Skeletal muscle satellite cell (primary cell): Measurements from ENCODE around the gene DNAH3.
"Not testable (repeated sequence)": the region's sequence is repeated elsewhere in the genome, so short reads cannot be mapped to it uniquely, and the experiment has no call there.

Source experiments
- H3K27me3 ChIP-seq: 2 replicates; pipeline ENCODE4 v1.7.0; 2013; ENCODE audit warnings: low read length; ENCODE audit not compliant: control insufficient read depth, insufficient read depth
- H3K36me3 ChIP-seq: 2 replicates; pipeline ENCODE4 v1.7.0; 2013; ENCODE audit warnings: mild to moderate bottlenecking, control low read depth, low read length; ENCODE audit not compliant: insufficient read depth
- H3K4me1 ChIP-seq: 2 replicates; pipeline ENCODE4 v1.7.0; 2013; ENCODE audit warnings: low read length; ENCODE audit not compliant: control insufficient read depth, insufficient read depth
- H3K4me2 ChIP-seq: 2 replicates; pipeline ENCODE4 v1.7.0; 2013; ENCODE audit warnings: mild to moderate bottlenecking, low read length
- H3K4me3 ChIP-seq: 2 replicates; pipeline ENCODE4 v1.7.0; 2013; ENCODE audit warnings: low read length
- H3K9ac ChIP-seq: 2 replicates; pipeline ENCODE4 v1.7.0; 2013; ENCODE audit warnings: mild to moderate bottlenecking, low read depth, low read length, moderate library complexity
- H3K9me3 ChIP-seq: replicated peaks from 2 replicates; pipeline ENCODE4 v1.7.0; 2013; ENCODE audit warnings: mild to moderate bottlenecking, control low read depth, low read length

DNAH3 gene

GRCh38 chr16:20946015-20946629 is 204.5 kb downstream of the DNAH3 start:
- no peaks in the 10 kb centered on the region for H3K27me3 ChIP-seq
- no peak overlapping the region for H3K9ac ChIP-seq
- no peaks in the 10 kb centered on the region for H3K9me3 ChIP-seq
- H3K36me3 ChIP-seq: no peaks in the 10 kb centered on the region
- no peak overlapping the region for H3K4me2 ChIP-seq
- no peaks in the 10 kb centered on the region for H3K4me1 ChIP-seq
- H3K4me3 ChIP-seq: no peak overlapping the region

GRCh38 chr16:20945575-20945875 is 205.1 kb downstream of the DNAH3 start:
- H3K9me3 ChIP-seq, H3K4me2 ChIP-seq, H3K27me3 ChIP-seq, H3K9ac ChIP-seq, H3K4me3 ChIP-seq, H3K36me3 ChIP-seq, H3K4me1 ChIP-seq: not testable (repeated sequence)

- Histone ChIP-seq H3K36me3 (no peaks in the 10 kb centered on the region), H3K4me1 (no peaks in the 10 kb centered on the region), H3K9me3 (no peaks in the 10 kb centered on the region), H3K4me3 (no peak overlapping the region), H3K9ac (no peak overlapping the region), H3K4me2 (no peak overlapping the region), H3K27me3 (no peaks in the 10 kb centered on the region)
Measured at GRCh38 chr16:20944861-20945574, 205.6 kb downstream of the DNAH3 start.

GRCh38 chr16:20942256-20942655 is 208.4 kb downstream of the DNAH3 start:
- no peak overlapping the region for H3K4me2 ChIP-seq
- peaks cover 14% of the 10 kb centered on the region for H3K4me1 ChIP-seq
- no peaks in the 10 kb centered on the region for H3K27me3 ChIP-seq
- no peaks in the 10 kb centered on the region for H3K36me3 ChIP-seq
- no peaks in the 10 kb centered on the region for H3K9me3 ChIP-seq
- H3K9ac ChIP-seq: no peak overlapping the region
- no peak overlapping the region for H3K4me3 ChIP-seq

- H3K36me3 ChIP-seq: no peaks in the 10 kb centered on the region
- peaks cover 14% of the 10 kb centered on the region for H3K4me1 ChIP-seq
- no peak overlapping the region for H3K9ac ChIP-seq
- H3K4me3 ChIP-seq: no peak overlapping the region
- no peaks in the 10 kb centered on the region for H3K9me3 ChIP-seq
- H3K4me2 ChIP-seq: no peak overlapping the region
- H3K27me3 ChIP-seq: no peaks in the 10 kb centered on the region
Measured at GRCh38 chr16:20941636-20941926, 209.1 kb downstream of the DNAH3 start.

GRCh38 chr16:20940871-20941635 is 209.6 kb downstream of the DNAH3 start:
- no peaks in the 10 kb centered on the region for H3K9me3 ChIP-seq
- no peak overlapping the region for H3K9ac ChIP-seq
- no peaks in the 10 kb centered on the region for H3K36me3 ChIP-seq
- H3K4me3 ChIP-seq: no peak overlapping the region
- H3K4me1 ChIP-seq: peaks cover 14% of the 10 kb centered on the region
- H3K4me2 ChIP-seq: no peak overlapping the region
- no peaks in the 10 kb centered on the region for H3K27me3 ChIP-seq

GRCh38 chr16:20939611-20940010 is 211.0 kb downstream of the DNAH3 start:
- no peak overlapping the region for H3K9ac ChIP-seq

GRCh38 chr16:20938426-20938825 is 212.2 kb downstream of the DNAH3 start:
- Histone ChIP-seq H3K9ac (no peak overlapping the region), H3K4me2 (peak overlapping the region; percentile 25), H3K4me1 (peaks cover 14% of the 10 kb centered on the region), H3K36me3 (no peaks in the 10 kb centered on the region), H3K27me3 (no peaks in the 10 kb centered on the region), H3K4me3 (no peak overlapping the region), H3K9me3 (no peaks in the 10 kb centered on the region)

More at GRCh38 chr16:20939611-20940010, 211.0 kb downstream of the DNAH3 start:
- H3K36me3 ChIP-seq: no peaks in the 10 kb centered on the region
- H3K4me2 ChIP-seq: no peak overlapping the region
- no peaks in the 10 kb centered on the region for H3K27me3 ChIP-seq
- H3K4me3 ChIP-seq: no peak overlapping the region
- no peaks in the 10 kb centered on the region for H3K9me3 ChIP-seq
- H3K4me1 ChIP-seq: peaks cover 14% of the 10 kb centered on the region

GRCh38 chr16:20937736-20938135 is 212.9 kb downstream of the DNAH3 start:
- H3K27me3 ChIP-seq: no peaks in the 10 kb centered on the region
- H3K4me1 ChIP-seq: peaks cover 14% of the 10 kb centered on the region
- no peaks in the 10 kb centered on the region for H3K36me3 ChIP-seq
- H3K4me3 ChIP-seq: no peak overlapping the region
- no peaks in the 10 kb centered on the region for H3K9me3 ChIP-seq
- H3K9ac ChIP-seq: no peak overlapping the region
- no peak overlapping the region for H3K4me2 ChIP-seq

GRCh38 chr16:20933589-20933988 is 217.1 kb downstream of the DNAH3 start:
- peaks cover 9% of the 10 kb centered on the region for H3K4me1 ChIP-seq
- H3K9ac ChIP-seq: no peak overlapping the region
- no peaks in the 10 kb centered on the region for H3K27me3 ChIP-seq
- H3K9me3 ChIP-seq: no peaks in the 10 kb centered on the region
- H3K4me2 ChIP-seq: no peak overlapping the region
- H3K36me3 ChIP-seq: no peaks in the 10 kb centered on the region
- no peak overlapping the region for H3K4me3 ChIP-seq

GRCh38 chr16:20931066-20931600 is 219.5 kb downstream of the DNAH3 start:
- H3K27me3 ChIP-seq: no peaks in the 10 kb centered on the region
- H3K4me2 ChIP-seq: no peak overlapping the region
- no peak overlapping the region for H3K4me3 ChIP-seq
- no peaks in the 10 kb centered on the region for H3K36me3 ChIP-seq
- H3K4me1 ChIP-seq: no peaks in the 10 kb centered on the region
- no peaks in the 10 kb centered on the region for H3K9me3 ChIP-seq
- H3K9ac ChIP-seq: no peak overlapping the region

GRCh38 chr16:20930365-20930690 is 220.3 kb downstream of the DNAH3 start:
- H3K36me3 ChIP-seq: no peaks in the 10 kb centered on the region
- no peaks in the 10 kb centered on the region for H3K27me3 ChIP-seq
- no peaks in the 10 kb centered on the region for H3K4me1 ChIP-seq
- H3K9me3 ChIP-seq: no peaks in the 10 kb centered on the region
- H3K4me2 ChIP-seq: no peak overlapping the region
- no peak overlapping the region for H3K9ac ChIP-seq
- H3K4me3 ChIP-seq: no peak overlapping the region
